CD14-positive monocyte (primary cell): Measurements from ENCODE around the gene MLN. TPM values are rescaled to one million over a fixed set of nuclear protein-coding genes. Genes with fewer than 3 reads are reported as not detected.

Experiments used
- DNase-seq, 3 donors: peaks; one replicate each; pipeline ENCODE4 v3.0.0-alpha.2; 2011 to 2022
- H2AFZ ChIP-seq: 2 replicates; pipeline ENCODE4 v1.6.0; 2012; ENCODE audit warnings: mild to moderate bottlenecking, low read depth, low read length, inconsistent platforms; ENCODE audit not compliant: insufficient read depth, poor library complexity, severe bottlenecking
- H3K27ac ChIP-seq, 2 donors: 1 replicate in 1 of 2; 2 replicates in 1 of 2; pipeline ENCODE4 v1.5.1; 2012 to 2013; ENCODE audit warnings: low read length in 2 of 2, control low read depth in 1 of 2, inconsistent platforms in 1 of 2, low read depth in 1 of 2, mild to moderate bottlenecking in 1 of 2
- H3K27me3 ChIP-seq, 2 donors: one replicate each; pipeline versions ENCODE4 v1.6.0 to v1.6.1; 2011 to 2013; ENCODE audit warnings: low read length in 2 of 2; ENCODE audit not compliant: control insufficient read depth in 2 of 2, insufficient read depth in 2 of 2
- H3K36me3 ChIP-seq, 2 donors: replicated peaks in 1 of 2; 1 replicate in 1 of 2; 2 replicates in 1 of 2; pipeline versions ENCODE4 v1.5.1 to v1.6.1; 2012 to 2013; ENCODE audit warnings: low read length in 2 of 2, control low read depth in 1 of 2, inconsistent platforms in 1 of 2, mild to moderate bottlenecking in 1 of 2; ENCODE audit not compliant: insufficient read depth in 2 of 2, control insufficient read depth in 1 of 2
- H3K4me1 ChIP-seq, 2 donors: 1 replicate in 1 of 2; 2 replicates in 1 of 2; pipeline versions ENCODE4 v1.5.1 to v1.6.1; 2012 to 2013; ENCODE audit warnings: low read length in 2 of 2, control low read depth in 1 of 2, inconsistent platforms in 1 of 2, mild to moderate bottlenecking in 1 of 2, moderate library complexity in 1 of 2; ENCODE audit not compliant: insufficient read depth in 2 of 2, control insufficient read depth in 1 of 2
- H3K4me2 ChIP-seq: replicated peaks from 2 replicates; pipeline ENCODE3; 2012; ENCODE audit warnings: low read length, moderate library complexity, mild to moderate bottlenecking; ENCODE audit not compliant: poor library complexity, severe bottlenecking; ENCODE audit errors: extremely low read depth
- H3K4me3 ChIP-seq, 3 experiments: fragments of 200-600 bp in 1 of 3; sonication (generic) in 1 of 3; replicated peaks in 1 of 3; 1 replicate in 2 of 3; 2 replicates in 1 of 3; pipeline ENCODE4 v1.5.1; 2011 to 2013; ENCODE audit warnings: low read length in 3 of 3, mild to moderate bottlenecking in 3 of 3, control low read depth in 2 of 3, low read depth in 2 of 3, inconsistent platforms in 1 of 3, moderate library complexity in 1 of 3
- H3K79me2 ChIP-seq: 2 replicates; pipeline ENCODE4 v1.6.0; 2012; ENCODE audit warnings: mild to moderate bottlenecking, control low read depth, inconsistent platforms, low read length, moderate library complexity; ENCODE audit not compliant: insufficient read depth
- H3K9ac ChIP-seq: 2 replicates; pipeline ENCODE4 v1.6.0; 2017; ENCODE audit warnings: low read length, mild to moderate bottlenecking; ENCODE audit not compliant: insufficient read depth, poor library complexity, severe bottlenecking
- H3K9me3 ChIP-seq, 2 donors: replicated peaks in 1 of 2; 1 replicate in 1 of 2; 2 replicates in 1 of 2; pipeline versions ENCODE4 v1.5.1 to v1.6.1; 2012 to 2013; ENCODE audit warnings: low read length in 2 of 2, control low read depth in 1 of 2; ENCODE audit not compliant: control insufficient read depth in 1 of 2, insufficient read depth in 1 of 2
- H4K20me1 ChIP-seq: 2 replicates; pipeline ENCODE4 v1.6.0; 2012; ENCODE audit warnings: mild to moderate bottlenecking, low read length, control low read depth, moderate library complexity; ENCODE audit not compliant: insufficient read depth
- H3K27ac Mint-ChIP-seq, 7 donors: one replicate each; pipeline ENCODE4 v1.8.0; 2020; ENCODE audit warnings: mild to moderate bottlenecking in 7 of 7, mixed read lengths in 7 of 7, moderate library complexity in 6 of 7, inconsistent platforms in 2 of 7
- H3K27me3 Mint-ChIP-seq, 3 donors: one replicate each; pipeline ENCODE4 v1.8.0; 2021 to 2022; ENCODE audit warnings: low read depth in 3 of 3, mild to moderate bottlenecking in 3 of 3, mixed read lengths in 3 of 3, moderate library complexity in 3 of 3, inconsistent platforms in 1 of 3
- H3K36me3 Mint-ChIP-seq, 2 donors: one replicate each; pipeline ENCODE4 v1.8.0; 2020; ENCODE audit warnings: mixed read lengths in 2 of 2, inconsistent platforms in 1 of 2, mild to moderate bottlenecking in 1 of 2
- H3K4me1 Mint-ChIP-seq: one replicate; pipeline ENCODE4 v1.8.0; 2020; ENCODE audit warnings: mild to moderate bottlenecking, mixed read lengths
- H3K4me3 Mint-ChIP-seq, 2 donors: one replicate each; pipeline ENCODE4 v1.8.0; 2020; ENCODE audit warnings: mild to moderate bottlenecking in 2 of 2, mixed read lengths in 2 of 2, moderate library complexity in 1 of 2
- H3K9me3 Mint-ChIP-seq, 7 donors: one replicate each; pipeline ENCODE4 v1.8.0; 2020 to 2022; ENCODE audit warnings: mixed read lengths in 7 of 7, mild to moderate bottlenecking in 6 of 7, moderate library complexity in 6 of 7, inconsistent platforms in 2 of 7
- CTCF ChIP-seq: fragments of 200-600 bp; IDR thresholded peaks from one replicate; pipeline ENCODE4 v1.8.0; 2022; ENCODE audit warnings: antibody characterized with exemption, mild to moderate bottlenecking
- WGBS: methylation state at CpG from one replicate; pipeline ENCODE4 v1.1.5; 2013; ENCODE audit warnings: missing lambda C conversion rate; ENCODE audit not compliant: insufficient coverage; 5-methylcytosine and 5-hydroxymethylcytosine counted together
- intact Hi-C, 2 donors: fragments of 100-400 bp; cut with micrococcal nuclease; formaldehyde crosslinking; loops; one replicate each; pipeline versions ENCODE4 v1.15.0 to v1.15.1; 2023
- polyA plus RNA-seq, 3 donors: library from polyadenylated mRNA; depleted of rRNA in 1 of 3; unstranded in 2 of 3; stranded (reverse) in 1 of 3; fragments of 300-500 nt in 2 of 3; fragments of >200 nt in 1 of 3; fragmentation: Illumina TruSeq in 2 of 3; gene quantifications; 1 replicate in 2 of 3; 2 replicates in 1 of 3; pipeline ENCODE4 v1.2.3, GENCODE V29; 2012 to 2021

The MLN gene
- polyA plus RNA-seq, 3 donors = not detected

GRCh38 chr6:33755070-33755869, 48.5 kb downstream of the MLN start:
- peak overlapping the region in 1 of 7 donors; percentile 25 for H3K27ac Mint-ChIP-seq

GRCh38 chr6:33754222-33754621, 49.6 kb downstream of the MLN start:
- no peak overlapping the region for H3K27ac Mint-ChIP-seq
- H3K4me3 ChIP-seq = no peak overlapping the region
- H3K4me3 Mint-ChIP-seq = no peak overlapping the region
- H3K27ac ChIP-seq = no peak overlapping the region
- WGBS = 92% methylated on average over 11 of the region's 11 CpGs
- no peaks in the 10 kb centered on the region for H3K27me3 ChIP-seq
- H3K4me2 ChIP-seq = no peak overlapping the region
- DNase-seq = no peak
- no peaks in the 10 kb centered on the region for H3K9me3 ChIP-seq
- no peaks in the 10 kb centered on the region for H4K20me1 ChIP-seq
- no peaks in the 10 kb centered on the region for H3K36me3 ChIP-seq
- no peak for TF ChIP-seq CTCF
- no peaks in the 10 kb centered on the region for H3K79me2 ChIP-seq
- intact Hi-C loops = no loop called here
- peaks cover 13% of the 10 kb centered on the region for H3K4me1 Mint-ChIP-seq
- H3K9ac ChIP-seq = no peak overlapping the region
- H3K9me3 Mint-ChIP-seq = no peaks in the 10 kb centered on the region
- H3K27me3 Mint-ChIP-seq = peaks cover 1 to 5% (median 2%) of the 10 kb centered on the region in 3 donors
- H3K36me3 Mint-ChIP-seq = no peaks in the 10 kb centered on the region
- H3K4me1 ChIP-seq = no peaks in the 10 kb centered on the region
- no peak overlapping the region for H2AFZ ChIP-seq

More at GRCh38 chr6:33755070-33755869, 48.5 kb downstream of the MLN start:
- no peak overlapping the region for H3K4me3 Mint-ChIP-seq
- H3K9me3 Mint-ChIP-seq = no peaks in the 10 kb centered on the region
- Histone ChIP-seq H3K9me3 (no peaks in the 10 kb centered on the region), H3K79me2 (no peaks in the 10 kb centered on the region), H3K9ac (no peak overlapping the region), H3K4me1 (no peaks in the 10 kb centered on the region), H4K20me1 (no peaks in the 10 kb centered on the region), H3K36me3 (no peaks in the 10 kb centered on the region), H3K4me2 (no peak overlapping the region), H3K4me3 (no peak overlapping the region), H3K27me3 (no peaks in the 10 kb centered on the region), H3K27ac (no peak overlapping the region), H2AFZ (no peak overlapping the region)
- peaks cover 10% of the 10 kb centered on the region for H3K4me1 Mint-ChIP-seq
- DNase-seq = no peak
- 92% methylated on average over 9 of the region's 13 CpGs for WGBS
- intact Hi-C loops = no loop called here
- H3K36me3 Mint-ChIP-seq = no peaks in the 10 kb centered on the region
- TF ChIP-seq CTCF = no peak
- H3K27me3 Mint-ChIP-seq = peaks cover under 1 to 3% (median 2%) of the 10 kb centered on the region in 3 donors
